Pancreas (tissue), 10 donors: ENCODE results near the gene ACOXL. TPM values are rescaled to one million over a fixed set of nuclear protein-coding genes. Genes with fewer than 3 reads are reported as not detected.

Experiments
- ATAC-seq, 4 donors: fragments of 200-7000 bp; cut with Tn5 transposase; one replicate each; pipeline versions ENCODE4 v1.8.0 to v1.9.1; 2020; ENCODE audit warnings: mild to moderate bottlenecking in 4 of 4, moderate library complexity in 4 of 4
- DNase-seq, 6 donors: peaks; one replicate each; pipeline ENCODE4 v3.0.0-alpha.2; 2020
- FAIRE-seq: peaks from 2 replicates; lab custom pipeline; 2012; peaks lifted over from hg19 to GRCh38; lab: Jason Lieb, UNC
- H3K27ac ChIP-seq, 4 donors: fragments of 200-600 bp; sonication (generic); 1 replicate in 3 of 4; 2 replicates in 1 of 4; pipeline versions ENCODE4 v1.5.0 to v1.8.0; 2020
- H3K27me3 ChIP-seq, 4 donors: fragments of 200-600 bp; one replicate each; pipeline ENCODE4 v1.8.0; 2021
- H3K36me3 ChIP-seq, 3 donors: fragments of 200-600 bp; sonication (generic) in 1 of 3; one replicate each; pipeline versions ENCODE4 v1.5.0 to v1.8.0; 2020 to 2021
- H3K4me1 ChIP-seq, 3 donors: fragments of 200-600 bp; one replicate each; pipeline ENCODE4 v1.8.0; 2021
- H3K4me3 ChIP-seq, 4 donors: fragments of 200-600 bp; sonication (generic) in 2 of 4; one replicate each; pipeline versions ENCODE4 v1.5.0 to v1.8.0; 2020 to 2021
- H3K9me3 ChIP-seq, 4 donors: fragments of 200-600 bp; one replicate each; pipeline ENCODE4 v1.8.0; 2021
- CTCF ChIP-seq, 4 donors: fragments of 200-600 bp; sonication (generic) in 3 of 4; IDR thresholded peaks; one replicate each; pipeline versions ENCODE4 v1.5.0 to v1.8.0; 2021; ENCODE audit warnings: antibody characterized with exemption in 4 of 4
- WGBS, 2 donors: extraction: QIAGEN DNeasy Blood & Tissue Kit; methylation state at CpG; one replicate each; pipeline ENCODE4 v1.1.7; 2013; 5-methylcytosine and 5-hydroxymethylcytosine counted together
- intact Hi-C, 3 donors: fragments of 100-400 bp; cut with DNase I; formaldehyde crosslinking; loops; one replicate each; pipeline versions ENCODE4 v1.11.1 to v1.14.2; 2022
- polyA plus RNA-seq, 2 donors: library from polyadenylated mRNA; stranded (reverse); fragments of 200-250 nt; gene quantifications; one replicate each; pipeline ENCODE4 v1.2.3, GENCODE V29; 2013
- total RNA-seq, 6 donors: library from RNA; stranded (reverse); fragmentation: NEBNext Ultra II Directional in 4 of 6; extraction: Animal tissue kit (Norgen Biotek cat#: 25700) in 4 of 6; gene quantifications; one replicate each; pipeline versions ENCODE4 v1.2.1 to v1.2.4, GENCODE V29; 2021 to 2023
- donor health status: healthy with polysubstance abuse.
- donor health status: DM: no; HTN: no; CAD: no; lungs with moderate emphysema.
- donor health status: DM: no; HTN: no; CAD: no.
- donor health status: control.
- donor health status: control.
- donor health status: Bipolar disorder and iron deficiency.
- donor health status: DM: yes; HTN: yes; CAD: no.
- donor health status: DM: no; HTN: no; CAD: no.
- donor health status: DM: no; HTN: no; CAD: no.
- donor health status: DM: yes; HTN: yes; CAD: no.

Gene ACOXL
- total and polyA plus RNA-seq, 8 donors: 0.06 to 0.75 (median 0.21) TPM; not detected in 2

GRCh38 chr2:110851531-110851930 lies 119.2 kb downstream of the ACOXL start:
- Histone ChIP-seq H3K27me3 (no peaks in the 10 kb centered on the region), H3K4me3 (no peak overlapping the region), H3K27ac (no peak overlapping the region), H3K4me1 (no peaks in the 10 kb centered on the region), H3K36me3 (no peaks in the 10 kb centered on the region), H3K9me3 (no peaks in the 10 kb centered on the region)
- WGBS, 2 donors: 76 to 78% methylated on average over 13 of the region's 13 CpGs
- ATAC-seq: no peak
- intact Hi-C loops: no loop called here
- TF ChIP-seq CTCF (IDR thresholded peaks at IDR 0.05): no peak
- no peak for FAIRE-seq
- no peak for DNase-seq

GRCh38 chr2:110852051-110852450 lies 119.7 kb downstream of the ACOXL start:
- no peaks in the 10 kb centered on the region for H3K36me3 ChIP-seq
- intact Hi-C loops: no loop called here
- no peaks in the 10 kb centered on the region for H3K27me3 ChIP-seq
- no peak overlapping the region for H3K27ac ChIP-seq
- 82% methylated on average over 11 of the region's 11 CpGs for WGBS, 2 donors
- FAIRE-seq (no peak), ATAC-seq (no peak), DNase-seq (no peak)
- H3K4me3 ChIP-seq: no peak overlapping the region
- H3K9me3 ChIP-seq: no peaks in the 10 kb centered on the region
- TF ChIP-seq CTCF (IDR thresholded peaks at IDR 0.05): no peak
- no peaks in the 10 kb centered on the region for H3K4me1 ChIP-seq

- H3K27ac ChIP-seq: no peak overlapping the region
- intact Hi-C loops: no loop called here
- TF ChIP-seq CTCF (IDR thresholded peaks at IDR 0.05): no peak
- H3K4me1 ChIP-seq: no peaks in the 10 kb centered on the region
- no peaks in the 10 kb centered on the region for H3K36me3 ChIP-seq
- H3K9me3 ChIP-seq: no peaks in the 10 kb centered on the region
- no peak overlapping the region for H3K4me3 ChIP-seq
- ATAC-seq (no peak), FAIRE-seq (no peak), DNase-seq (no peak)
- H3K27me3 ChIP-seq: no peaks in the 10 kb centered on the region
- WGBS, 2 donors: 82 to 90% methylated on average over 8 of the region's 8 CpGs
Measured at GRCh38 chr2:110852541-110853263, 120.3 kb downstream of the ACOXL start.

GRCh38 chr2:110853516-110853915 lies 121.1 kb downstream of the ACOXL start:
- ATAC-seq (peak in 3 of 4 donors; percentile 51 to 59 (median 58)), DNase-seq (no peak), FAIRE-seq (no peak)
- no peaks in the 10 kb centered on the region for H3K4me1 ChIP-seq
- WGBS, 2 donors: 30 to 34% methylated on average over 5 of the region's 5 CpGs
- H3K9me3 ChIP-seq: no peaks in the 10 kb centered on the region
- H3K4me3 ChIP-seq: no peak overlapping the region
- H3K27ac ChIP-seq: no peak overlapping the region
- intact Hi-C loops: no loop called here
- TF ChIP-seq CTCF (IDR thresholded peaks at IDR 0.05): peak in 3 of 4 donors; percentile 15 to 24 (median 22)
- no peaks in the 10 kb centered on the region for H3K27me3 ChIP-seq
- H3K36me3 ChIP-seq: no peaks in the 10 kb centered on the region

GRCh38 chr2:110853948-110854347 lies 121.6 kb downstream of the ACOXL start:
- no peak for TF ChIP-seq CTCF (IDR thresholded peaks at IDR 0.05)

More at GRCh38 chr2:110853948-110854347, 121.6 kb downstream of the ACOXL start:
- no peak overlapping the region for H3K27ac ChIP-seq
- H3K27me3 ChIP-seq: no peaks in the 10 kb centered on the region
- no peak for ATAC-seq
- no peak overlapping the region for H3K4me3 ChIP-seq
- intact Hi-C loops: no loop called here
- H3K36me3 ChIP-seq: no peaks in the 10 kb centered on the region
- no peak for DNase-seq
- H3K4me1 ChIP-seq: no peaks in the 10 kb centered on the region
- WGBS, 2 donors: 80 to 89% methylated on average over 3 of the region's 3 CpGs
- FAIRE-seq: no peak
- no peaks in the 10 kb centered on the region for H3K9me3 ChIP-seq
